ENCODE measurements around the gene SPATA17.

GRCh38 chr1:217647791-217648190 lies 16.6 kb downstream of the SPATA17 start:
- no peak for TF ChIP-seq POLR2A (IDR thresholded peaks at IDR 0.05; ENCODE audit: low read depth, low read length)
- no peak for TF ChIP-seq POLR2AphosphoS5 (IDR thresholded peaks at IDR 0.05; ENCODE audit: low read depth, low read length)

Measured in GM12892 (cell line).